KMS-11 (cell line): ENCODE measurements around the gene MTMR1.

ENCODE experiments used
- H2AFZ ChIP-seq: fragments of 200-600 bp; sonication (generic); 2 replicates; pipeline ENCODE4 v1.6.1; 2016; ENCODE audit warnings: antibody characterized with exemption, mixed run types, low read depth
- H3K27ac ChIP-seq: fragments of 200-600 bp; sonication (generic); 2 replicates; pipeline ENCODE4 v1.6.1; 2016; ENCODE audit warnings: mild to moderate bottlenecking, mixed run types
- H3K27me3 ChIP-seq: fragments of 200-600 bp; sonication (generic); 2 replicates; pipeline ENCODE4 v1.6.1; 2017; ENCODE audit warnings: mild to moderate bottlenecking, low read depth, mixed run types, moderate library complexity; ENCODE audit not compliant: insufficient read depth
- H3K36me3 ChIP-seq: fragments of 200-600 bp; sonication (generic); 2 replicates; pipeline ENCODE4 v1.6.1; 2017; ENCODE audit warnings: mild to moderate bottlenecking, mixed run types; ENCODE audit not compliant: insufficient read depth
- H3K4me1 ChIP-seq: fragments of 200-600 bp; sonication (generic); 2 replicates; pipeline ENCODE4 v1.6.1; 2016; ENCODE audit warnings: mild to moderate bottlenecking, low read depth, mixed run types; ENCODE audit not compliant: poor library complexity, severe bottlenecking
- H3K4me2 ChIP-seq: fragments of 200-600 bp; sonication (generic); 2 replicates; pipeline ENCODE4 v1.7.0; 2016; ENCODE audit warnings: mild to moderate bottlenecking, mixed run types
- H3K4me3 ChIP-seq: fragments of 200-600 bp; sonication (generic); IDR thresholded peaks from 2 replicates; pipeline ENCODE4 v1.6.1; 2017; ENCODE audit warnings: low read depth, low read length, mixed read lengths; ENCODE audit not compliant: insufficient read depth
- H3K79me2 ChIP-seq: fragments of 200-600 bp; sonication (generic); 2 replicates; pipeline ENCODE4 v1.6.1; 2016; ENCODE audit warnings: low read depth, mixed run types; ENCODE audit not compliant: insufficient read depth
- H3K9ac ChIP-seq: fragments of 200-600 bp; sonication (generic); 2 replicates; pipeline ENCODE4 v1.6.1; 2016; ENCODE audit warnings: mild to moderate bottlenecking, mixed run types
- H4K20me1 ChIP-seq: fragments of 200-600 bp; sonication (generic); 2 replicates; pipeline ENCODE4 v1.6.1; 2016; ENCODE audit warnings: mild to moderate bottlenecking, mixed run types; ENCODE audit not compliant: insufficient read depth
- CTCF ChIP-seq: fragments of 200-600 bp; sonication (generic); conservative IDR thresholded peaks from 2 replicates; pipeline ENCODE4 v1.6.1; 2017; ENCODE audit warnings: low read depth, mild to moderate bottlenecking, antibody characterized with exemption, low read length, moderate library complexity, mixed read lengths

Gene MTMR1

DNA sequence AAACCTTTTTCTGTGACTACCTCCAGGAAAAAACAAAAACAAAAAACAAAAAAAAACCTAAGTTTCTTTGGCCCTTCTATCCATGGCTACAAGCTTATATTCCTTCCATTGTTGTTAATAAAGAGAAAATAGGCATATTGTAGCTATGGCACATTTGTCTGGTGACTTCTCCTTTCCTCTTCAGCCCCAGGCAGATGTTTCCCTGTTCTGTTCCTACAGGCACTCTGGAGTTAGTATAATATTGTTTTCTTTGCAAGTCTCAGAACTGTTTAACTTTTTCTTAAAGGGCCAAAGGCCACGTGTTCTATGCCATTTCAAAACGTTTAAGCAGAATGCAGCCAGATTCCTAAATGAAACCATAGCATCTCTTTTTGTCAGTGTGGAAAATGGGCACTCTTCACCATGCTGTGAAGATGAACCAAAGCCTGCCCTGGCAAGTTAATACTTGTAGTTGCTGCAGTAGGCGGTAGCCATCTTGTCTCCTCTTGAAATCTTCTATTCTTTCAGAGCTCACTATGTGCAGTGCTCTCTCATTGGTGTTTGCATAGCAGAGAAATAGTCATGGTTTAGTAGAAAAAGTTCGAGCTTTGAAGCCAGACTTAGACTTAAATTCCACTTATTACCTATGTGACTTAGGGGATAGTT is 44.8 kb upstream of the MTMR1 start:
- Histone ChIP-seq H3K4me2 (no peak overlapping the region), H3K4me1 (no peaks in the 10 kb centered on the region)
- no peak for TF ChIP-seq CTCF

DNA sequence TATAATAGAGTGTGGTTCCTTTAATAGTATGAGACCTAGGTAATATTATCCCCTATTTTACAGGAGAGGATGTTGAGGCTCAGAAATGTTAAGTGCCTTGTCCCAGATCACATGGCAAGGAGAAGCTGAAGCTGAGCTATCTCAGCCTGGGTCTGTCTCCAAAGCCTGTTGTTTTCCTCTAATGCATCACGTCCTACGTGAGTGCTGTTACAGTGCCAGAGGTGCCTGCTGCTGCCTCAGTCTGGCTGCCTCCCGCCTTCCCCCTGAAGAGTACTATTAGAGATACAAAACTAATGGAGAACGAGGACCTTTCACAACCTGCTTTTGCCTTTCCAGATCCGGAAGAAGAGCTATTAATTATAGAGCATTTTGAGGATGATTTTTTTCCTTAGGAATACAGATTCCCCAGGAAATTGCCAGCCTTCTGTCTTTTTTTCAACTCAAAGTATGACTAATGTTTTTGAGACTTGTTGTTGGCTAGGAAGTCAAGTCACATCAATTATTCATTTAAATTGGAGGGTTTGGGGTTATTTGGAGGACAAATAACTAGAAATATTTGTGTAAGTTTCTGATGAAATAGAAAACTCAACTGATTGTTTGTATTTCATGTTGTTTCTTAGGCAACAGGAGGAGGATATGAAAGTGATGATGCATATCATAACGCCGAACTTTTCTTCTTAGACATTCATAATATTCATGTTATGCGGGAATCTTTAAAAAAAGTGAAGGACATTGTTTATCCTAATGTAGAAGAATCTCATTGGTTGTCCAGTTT is 43.9 kb upstream of the MTMR1 start:
- Histone ChIP-seq H3K9ac (no peak overlapping the region), H3K79me2 (no peaks in the 10 kb centered on the region), H3K4me3 (no peak overlapping the region), H3K4me2 (no peak overlapping the region), H3K36me3 (no peaks in the 10 kb centered on the region), H4K20me1 (no peaks in the 10 kb centered on the region), H3K4me1 (no peaks in the 10 kb centered on the region), H3K27me3 (no peaks in the 10 kb centered on the region), H2AFZ (no peak overlapping the region), H3K27ac (no peak overlapping the region)
- no peak for TF ChIP-seq CTCF

More for the DNA sequence above, 44.8 kb upstream of the MTMR1 start:
- no peaks in the 10 kb centered on the region for H3K36me3 ChIP-seq
- no peak overlapping the region for H2AFZ ChIP-seq
- H3K27ac ChIP-seq, result no peak overlapping the region
- no peak overlapping the region for H3K9ac ChIP-seq
- no peaks in the 10 kb centered on the region for H4K20me1 ChIP-seq
- no peaks in the 10 kb centered on the region for H3K27me3 ChIP-seq
- H3K79me2 ChIP-seq, result no peaks in the 10 kb centered on the region
- no peak overlapping the region for H3K4me3 ChIP-seq

GRCh38 chrX:150651906-150652305 is 41.3 kb upstream of the MTMR1 start:
- H3K27me3 ChIP-seq, result no peaks in the 10 kb centered on the region
- no peaks in the 10 kb centered on the region for H4K20me1 ChIP-seq
- no peak overlapping the region for H3K4me2 ChIP-seq
- no peak for TF ChIP-seq CTCF
- H3K27ac ChIP-seq, result no peak overlapping the region
- no peaks in the 10 kb centered on the region for H3K79me2 ChIP-seq
- H3K4me3 ChIP-seq, result no peak overlapping the region
- H2AFZ ChIP-seq, result no peak overlapping the region
- no peaks in the 10 kb centered on the region for H3K4me1 ChIP-seq
- no peaks in the 10 kb centered on the region for H3K36me3 ChIP-seq
- H3K9ac ChIP-seq, result no peak overlapping the region

DNA sequence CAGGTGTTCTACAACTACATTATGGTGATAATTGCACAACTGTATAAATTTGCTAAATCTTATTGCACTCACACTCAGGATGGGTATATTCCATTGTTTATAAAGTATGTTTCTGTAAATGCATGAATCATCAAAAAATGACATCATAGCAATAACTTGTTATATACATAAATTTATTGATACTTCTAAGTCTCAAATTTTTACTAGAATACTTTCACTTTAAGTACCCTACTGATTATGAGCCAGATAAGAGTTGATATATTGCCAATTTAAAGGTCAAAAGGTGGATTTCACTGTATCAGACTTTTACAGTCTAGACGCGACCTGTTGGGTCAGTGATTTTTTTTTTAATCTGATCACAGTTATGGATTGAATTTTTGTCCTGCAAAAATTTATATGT is 37.4 kb upstream of the MTMR1 start:
- no peak overlapping the region for H3K9ac ChIP-seq
- H3K4me3 ChIP-seq, result no peak overlapping the region
- H3K27ac ChIP-seq, result no peak overlapping the region
- no peak for TF ChIP-seq CTCF
- no peaks in the 10 kb centered on the region for H3K27me3 ChIP-seq
- H4K20me1 ChIP-seq, result no peaks in the 10 kb centered on the region
- no peaks in the 10 kb centered on the region for H3K36me3 ChIP-seq
- H2AFZ ChIP-seq, result no peak overlapping the region
- no peaks in the 10 kb centered on the region for H3K79me2 ChIP-seq
- no peak overlapping the region for H3K4me2 ChIP-seq
- H3K4me1 ChIP-seq, result no peaks in the 10 kb centered on the region
